Activated CD4-positive, CD25-positive, alpha-beta regulatory T cell treated with anti-CD3 and anti-CD28 coated beads, Interleukin-2, amount 50 U/mL, for 72 hours (primary cell): Measurements from ENCODE around the gene DENND11.

Experiments used
- DNase-seq: peaks from one replicate; pipeline ENCODE4 v3.0.0; 2021

DENND11 gene

DNA sequence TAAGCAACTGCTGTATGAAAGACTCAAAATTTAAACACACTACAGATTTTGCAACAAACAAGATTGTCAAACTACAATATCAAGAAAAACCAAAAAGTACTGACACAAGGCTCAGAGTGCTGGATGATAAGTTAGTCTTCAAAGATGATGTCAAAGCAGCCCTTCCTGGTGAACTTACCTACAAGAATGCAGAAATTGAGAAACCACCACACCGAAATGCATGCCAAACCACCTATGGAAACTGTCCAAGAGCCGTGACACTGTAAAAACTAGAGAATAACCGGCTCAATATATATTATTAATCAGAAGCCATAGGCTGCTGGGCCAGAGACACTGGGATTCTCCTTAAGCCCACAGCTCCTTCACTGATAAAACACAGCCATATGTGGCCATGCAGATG lies 25.3 kb downstream of the DENND11 start:
- no peak for DNase-seq

GRCh38 chr7:141675436-141676215 lies 26.3 kb downstream of the DENND11 start:
- no peak for DNase-seq

DNA sequence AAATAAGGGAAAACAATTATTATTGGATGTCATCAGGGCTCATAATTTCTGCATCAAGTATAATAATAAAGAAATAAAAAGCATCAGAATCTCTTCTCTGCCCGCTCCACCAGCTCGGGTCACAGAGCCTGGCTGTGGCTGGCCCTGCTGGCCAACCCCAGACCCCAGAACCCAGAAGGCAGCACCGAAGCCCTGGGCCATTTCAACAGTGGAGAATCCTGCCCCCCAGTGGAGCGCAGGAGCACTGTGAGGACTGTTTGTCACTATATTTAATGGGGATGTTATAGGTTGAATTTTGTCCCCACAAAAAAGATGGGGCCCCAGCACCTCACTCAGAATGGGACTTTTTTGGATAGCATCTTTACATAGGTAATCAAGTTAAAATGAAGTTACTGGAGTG lies 27.3 kb downstream of the DENND11 start:
- no peak for DNase-seq

- DNase-seq: no peak
Observed at GRCh38 chr7:141674171-141674671, 27.7 kb downstream of the DENND11 start.

GRCh38 chr7:141673346-141673745 lies 28.6 kb downstream of the DENND11 start:
- no peak for DNase-seq

- DNase-seq: no peak
Observed at GRCh38 chr7:141671705-141672496, 30.1 kb downstream of the DENND11 start.

GRCh38 chr7:141668853-141669252 lies 33.1 kb downstream of the DENND11 start:
- no peak for DNase-seq

GRCh38 chr7:141666071-141666470 lies 35.9 kb downstream of the DENND11 start:
- no peak for DNase-seq

- no peak for DNase-seq
Observed at GRCh38 chr7:141665208-141666035, 36.5 kb downstream of the DENND11 start.

DNA sequence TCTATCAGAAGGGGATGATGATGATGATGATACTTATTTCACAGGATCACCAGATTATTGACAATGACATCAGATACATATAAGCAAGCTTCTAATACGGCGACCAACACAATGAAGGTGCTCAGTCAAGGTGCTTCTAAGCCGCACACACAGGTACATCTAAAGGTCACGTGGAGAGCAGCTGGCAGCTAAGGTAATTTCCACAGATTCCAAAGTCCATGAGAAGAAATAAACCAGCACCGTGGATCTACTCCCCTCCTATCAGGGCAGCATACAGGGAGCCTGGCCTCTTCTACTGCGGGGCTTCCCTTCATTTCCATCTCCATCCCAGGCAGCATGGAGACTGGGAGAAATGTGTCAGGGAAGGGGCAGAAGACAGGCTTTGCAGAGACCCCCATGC lies 37.5 kb downstream of the DENND11 start:
- no peak for DNase-seq

- no peak for DNase-seq
Observed at GRCh38 chr7:141663081-141663849, 38.7 kb downstream of the DENND11 start.

DNA sequence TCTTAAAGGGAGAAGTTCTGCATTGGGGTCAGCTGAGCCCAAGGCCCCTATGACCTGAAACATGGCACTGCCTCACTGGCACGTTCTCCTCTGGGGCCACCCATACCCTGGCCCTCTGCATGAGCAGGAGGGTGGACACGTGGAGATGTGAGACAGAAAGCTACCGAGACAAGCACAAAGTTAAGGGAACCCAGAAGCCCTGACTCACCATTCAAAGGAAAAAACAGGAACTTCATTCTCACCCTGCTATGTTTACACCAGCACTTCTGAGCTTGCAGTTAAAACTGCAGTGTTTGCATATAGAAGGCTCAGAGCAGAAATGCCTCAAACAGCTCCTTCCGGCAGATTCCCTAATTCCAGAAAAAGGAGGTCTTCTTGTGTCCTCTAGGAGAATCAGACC lies 41.7 kb downstream of the DENND11 start:
- no peak for DNase-seq

- no peak for DNase-seq
Observed at GRCh38 chr7:141659501-141659900, 42.5 kb downstream of the DENND11 start.

- no peak for DNase-seq
Observed at GRCh38 chr7:141654551-141654950, 47.4 kb downstream of the DENND11 start.

GRCh38 chr7:141652691-141653090 lies 49.3 kb downstream of the DENND11 start:
- no peak for DNase-seq
